Ishikawa (cell line): ENCODE measurements around the gene ADM2.

Source experiments
- CEBPB ChIP-seq: IDR thresholded peaks from 2 replicates; pipeline ENCODE4 v1.6.1; 2012
- CREB1 ChIP-seq: IDR thresholded peaks from 2 replicates; pipeline ENCODE4 v1.6.1; 2012; ENCODE audit warnings: low read depth
- EGR1 ChIP-seq: IDR thresholded peaks from 2 replicates; pipeline ENCODE4 v1.6.1; 2012
- EP300 ChIP-seq: IDR thresholded peaks from 2 replicates; pipeline ENCODE4 v1.6.1; 2012; ENCODE audit warnings: borderline replicate concordance
- FOXM1 ChIP-seq: IDR thresholded peaks from 2 replicates; pipeline ENCODE4 v1.6.1; 2012; ENCODE audit warnings: low read depth, borderline replicate concordance
- RAD21 ChIP-seq: IDR thresholded peaks from 2 replicates; pipeline ENCODE4 v1.6.1; 2012; ENCODE audit warnings: low read depth
- TEAD4 ChIP-seq: IDR thresholded peaks from 2 replicates; pipeline ENCODE4 v1.6.1; 2012
- USF1 ChIP-seq: IDR thresholded peaks from 2 replicates; pipeline ENCODE4 v1.6.1; 2012
- YY1 ChIP-seq: IDR thresholded peaks from 2 replicates; pipeline ENCODE4 v1.6.1; 2012; ENCODE audit warnings: low read depth
- TF ChIP-seq, protein P1 (sequence below): IDR thresholded peaks from 2 replicates; pipeline ENCODE4 v1.6.1; 2012; ENCODE audit warnings: low read depth, mild to moderate bottlenecking

DNA sequence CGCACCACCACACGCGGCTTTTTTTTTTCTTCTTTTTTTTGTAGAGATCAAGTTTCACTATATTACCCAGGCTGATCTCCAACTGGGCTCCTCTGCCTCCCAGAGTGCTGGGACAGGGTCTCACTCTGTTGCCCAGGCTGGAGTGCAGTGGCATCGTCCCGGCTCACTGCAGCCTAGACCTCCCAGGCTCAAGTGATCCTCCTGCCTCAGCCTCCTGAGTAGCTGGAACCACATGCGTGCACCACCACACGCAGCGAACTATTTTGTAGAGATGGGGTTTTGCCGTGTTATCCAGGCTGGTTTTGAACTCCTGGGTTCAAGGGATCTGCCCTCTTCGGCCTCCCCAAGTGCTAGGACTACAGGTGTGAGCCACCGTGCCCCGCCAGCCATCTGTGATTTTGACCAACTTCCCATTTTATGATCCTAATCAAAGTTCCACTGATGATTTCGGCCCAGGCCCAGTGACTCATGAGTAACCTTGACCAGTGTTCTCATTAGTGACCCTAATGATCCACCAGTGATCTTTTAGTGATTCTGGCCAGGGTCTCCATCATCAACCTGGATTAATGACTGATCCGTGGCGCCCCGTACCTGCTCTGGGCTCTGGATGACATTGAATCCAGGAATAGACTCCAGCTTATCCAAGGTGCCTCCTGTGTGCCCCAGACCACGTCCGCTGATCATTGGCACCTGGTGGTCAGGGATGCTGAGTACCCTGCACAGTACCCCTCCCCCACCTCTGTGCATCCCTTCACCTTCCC is 46.8 kb downstream of the ADM2 start:
- no peak for TF ChIP-seq USF1
- TF ChIP-seq, protein P1, sequence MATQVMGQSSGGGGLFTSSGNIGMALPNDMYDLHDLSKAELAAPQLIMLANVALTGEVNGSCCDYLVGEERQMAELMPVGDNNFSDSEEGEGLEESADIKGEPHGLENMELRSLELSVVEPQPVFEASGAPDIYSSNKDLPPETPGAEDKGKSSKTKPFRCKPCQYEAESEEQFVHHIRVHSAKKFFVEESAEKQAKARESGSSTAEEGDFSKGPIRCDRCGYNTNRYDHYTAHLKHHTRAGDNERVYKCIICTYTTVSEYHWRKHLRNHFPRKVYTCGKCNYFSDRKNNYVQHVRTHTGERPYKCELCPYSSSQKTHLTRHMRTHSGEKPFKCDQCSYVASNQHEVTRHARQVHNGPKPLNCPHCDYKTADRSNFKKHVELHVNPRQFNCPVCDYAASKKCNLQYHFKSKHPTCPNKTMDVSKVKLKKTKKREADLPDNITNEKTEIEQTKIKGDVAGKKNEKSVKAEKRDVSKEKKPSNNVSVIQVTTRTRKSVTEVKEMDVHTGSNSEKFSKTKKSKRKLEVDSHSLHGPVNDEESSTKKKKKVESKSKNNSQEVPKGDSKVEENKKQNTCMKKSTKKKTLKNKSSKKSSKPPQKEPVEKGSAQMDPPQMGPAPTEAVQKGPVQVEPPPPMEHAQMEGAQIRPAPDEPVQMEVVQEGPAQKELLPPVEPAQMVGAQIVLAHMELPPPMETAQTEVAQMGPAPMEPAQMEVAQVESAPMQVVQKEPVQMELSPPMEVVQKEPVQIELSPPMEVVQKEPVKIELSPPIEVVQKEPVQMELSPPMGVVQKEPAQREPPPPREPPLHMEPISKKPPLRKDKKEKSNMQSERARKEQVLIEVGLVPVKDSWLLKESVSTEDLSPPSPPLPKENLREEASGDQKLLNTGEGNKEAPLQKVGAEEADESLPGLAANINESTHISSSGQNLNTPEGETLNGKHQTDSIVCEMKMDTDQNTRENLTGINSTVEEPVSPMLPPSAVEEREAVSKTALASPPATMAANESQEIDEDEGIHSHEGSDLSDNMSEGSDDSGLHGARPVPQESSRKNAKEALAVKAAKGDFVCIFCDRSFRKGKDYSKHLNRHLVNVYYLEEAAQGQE, result no peak
- TF ChIP-seq CREB1, result no peak
- TF ChIP-seq CEBPB, result no peak
- no peak for TF ChIP-seq EGR1
- no peak for TF ChIP-seq RAD21
- TF ChIP-seq TEAD4, result no peak
- TF ChIP-seq YY1, result no peak
- TF ChIP-seq EP300, result no peak
- no peak for TF ChIP-seq FOXM1
